OCI-LY7 (cell line): ENCODE data around the gene SELENOK. TPM values are rescaled to one million over a fixed set of nuclear protein-coding genes. Genes with fewer than 3 reads are reported as not detected.

ENCODE experiments used
- BruUV-seq: library from RNA; stranded (reverse); fragments of 400-500 nt; replicated peaks from 2 replicates; lab custom pipeline; 2021; lab: Mats Ljungman, UMichigan
- CTCF ChIA-PET: fragments of 300-600 bp; sonication (Branson Sonifier 250); formaldehyde crosslinking; loops from one replicate; lab custom pipeline; 2022; ENCODE audit warnings: antibody characterized with exemption; ENCODE audit not compliant: unreplicated experiment; lab: Charles Lee
- POLR2A ChIA-PET: fragments of 300-600 bp; sonication (Branson Sonifier 250); formaldehyde crosslinking; loops from one replicate; lab custom pipeline; 2022; ENCODE audit warnings: antibody characterized with exemption; lab: Charles Lee
- DNase-seq: peaks from one replicate; pipeline ENCODE4 v3.0.0-alpha.2; 2015; ENCODE audit warnings: low spot score
- H2AFZ ChIP-seq: fragments of 200-600 bp; sonication (generic), shearing (Covaris generic); 2 replicates; pipeline ENCODE4 v1.6.1; 2014; ENCODE audit warnings: mild to moderate bottlenecking, antibody characterized with exemption, low read length, moderate library complexity
- H3K27ac ChIP-seq: fragments of 200-600 bp; sonication (generic); 2 replicates; pipeline ENCODE4 v1.5.1; 2014; ENCODE audit warnings: mixed run types, low read depth, mild to moderate bottlenecking, moderate library complexity, low read length, inconsistent platforms; ENCODE audit not compliant: poor library complexity, severe bottlenecking
- H3K36me3 ChIP-seq: fragments of 200-600 bp; sonication (generic); 2 replicates; pipeline ENCODE4 v1.6.1; 2014; ENCODE audit warnings: mild to moderate bottlenecking, antibody characterized with exemption, low read length, moderate library complexity, mixed read lengths; ENCODE audit not compliant: insufficient read depth
- H3K4me1 ChIP-seq: fragments of 200-600 bp; sonication (generic); 2 replicates; pipeline ENCODE4 v1.5.1; 2014; ENCODE audit warnings: mild to moderate bottlenecking, low read length; ENCODE audit not compliant: insufficient read depth, poor library complexity, severe bottlenecking
- H3K4me2 ChIP-seq: fragments of 200-600 bp; sonication (generic); 2 replicates; pipeline ENCODE4 v1.6.1; 2014; ENCODE audit warnings: mild to moderate bottlenecking, low read length
- H3K4me3 ChIP-seq: fragments of 200-600 bp; sonication (generic); 2 replicates; pipeline ENCODE4 v1.5.1; 2014; ENCODE audit warnings: mild to moderate bottlenecking, low read depth, low read length; ENCODE audit not compliant: poor library complexity, severe bottlenecking
- H3K79me2 ChIP-seq: fragments of 200-600 bp; sonication (generic); 2 replicates; pipeline ENCODE4 v1.6.1; 2016; ENCODE audit warnings: low read depth, mild to moderate bottlenecking, low read length, moderate library complexity, mixed read lengths; ENCODE audit not compliant: insufficient read depth
- H3K9me2 ChIP-seq: fragments of 200-600 bp; sonication (generic); 2 replicates; pipeline ENCODE4 v1.6.1; 2016; ENCODE audit warnings: mild to moderate bottlenecking, low read length, mixed read lengths; ENCODE audit not compliant: insufficient read depth
- H3K9me3 ChIP-seq: fragments of 200-600 bp; sonication (generic); 2 replicates; pipeline ENCODE4 v1.6.1; 2014; ENCODE audit warnings: mild to moderate bottlenecking, mixed run types, low read length, mixed read lengths
- H4K20me1 ChIP-seq: fragments of 200-600 bp; sonication (generic); 2 replicates; pipeline ENCODE4 v1.6.1; 2014; ENCODE audit warnings: mild to moderate bottlenecking, antibody characterized with exemption, low read length, moderate library complexity, mixed read lengths; ENCODE audit not compliant: insufficient read depth
- CTCF ChIP-seq: fragments of 200-600 bp; sonication (generic); conservative IDR thresholded peaks from 2 replicates; pipeline ENCODE4 v1.5.1; 2014; ENCODE audit warnings: mild to moderate bottlenecking, antibody characterized with exemption, low read length, moderate library complexity, mixed read lengths
- EZH2phosphoT487 ChIP-seq: fragments of 200-600 bp; sonication (generic); IDR thresholded peaks from 2 replicates; pipeline ENCODE4 v1.6.1; 2018; ENCODE audit warnings: low read depth, borderline replicate concordance, mild to moderate bottlenecking, mixed run types, antibody characterized with exemption, low read length, moderate library complexity, mixed read lengths
- intact Hi-C: fragments of 100-400 bp; cut with micrococcal nuclease; formaldehyde crosslinking; loops from one replicate; pipeline ENCODE4 v1.10.0; 2022; ENCODE audit not compliant: unreplicated experiment
- total RNA-seq, 2 experiments: library from RNA; depleted of rRNA in 1 of 2; stranded (reverse); fragments of >200 nt in 1 of 2; shearing (Covaris generic) in 1 of 2; gene quantifications; 2 replicates each; pipeline ENCODE4 v1.2.3, GENCODE V29; 2014 to 2022

SELENOK gene
- total RNA-seq, 2 experiments from 2014 or later, result 36.7 to 48.7 TPM

- BruUV-seq, result no TSS peak
- intact Hi-C loops, result no loop called here
- Histone ChIP-seq H4K20me1 (no peaks in the 10 kb centered on the region), H3K4me3 (no peak overlapping the region), H3K36me3 (no peaks in the 10 kb centered on the region), H3K79me2 (no peaks in the 10 kb centered on the region), H3K4me2 (no peak overlapping the region), H3K27ac (no peak overlapping the region), H3K9me3 (no peaks in the 10 kb centered on the region), H3K9me2 (no peaks in the 10 kb centered on the region), H2AFZ (no peak overlapping the region), H3K4me1 (no peaks in the 10 kb centered on the region)
- ChIA-PET POLR2A (no interaction called here), CTCF (no interaction called here)
- DNase-seq, result no peak
- TF ChIP-seq EZH2phosphoT487 (no peak), CTCF (no peak)
These were observed 49.0 kb upstream of the SELENOK start for GRCh38 chr3:53940623-53941022.

DNA sequence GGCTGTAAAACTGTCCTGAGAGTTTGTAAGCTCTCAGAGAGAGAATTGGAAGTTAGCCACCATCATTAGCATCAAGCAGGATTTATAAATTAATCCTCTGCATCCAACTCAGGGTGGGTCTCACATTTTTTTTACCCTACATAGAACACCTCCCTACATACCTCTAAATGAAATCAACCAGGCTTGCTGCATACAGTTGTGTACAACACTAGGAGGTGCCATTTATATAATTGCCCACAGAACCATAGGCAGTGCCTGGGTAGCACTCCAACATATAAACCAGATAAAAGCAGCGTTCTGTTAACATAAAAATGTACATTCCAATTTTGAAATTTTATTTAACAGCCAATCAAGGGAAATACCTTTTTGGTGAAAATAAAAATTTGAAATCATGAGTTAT lies 48.2 kb upstream of the SELENOK start:
- no peak overlapping the region for H3K27ac ChIP-seq
- no peak overlapping the region for H3K4me2 ChIP-seq
- intact Hi-C loops, result loop anchor here (10.0 kb wide), 2 partner anchors 485 to 565 kb away; no protein-coding TSS in a partner anchor

More for the DNA sequence above, 48.2 kb upstream of the SELENOK start:
- POLR2A ChIA-PET, result no interaction called here
- H3K36me3 ChIP-seq, result no peaks in the 10 kb centered on the region
- no TSS peak for BruUV-seq
- H3K9me3 ChIP-seq, result no peaks in the 10 kb centered on the region
- no peaks in the 10 kb centered on the region for H4K20me1 ChIP-seq
- no peak for TF ChIP-seq EZH2phosphoT487
- TF ChIP-seq CTCF, result 0 out of 2 replicates have a peak, but pooled peaks have one; percentile 22
- H3K4me1 ChIP-seq, result no peaks in the 10 kb centered on the region
- DNase-seq, result no peak
- CTCF ChIA-PET, result no interaction called here
- H3K9me2 ChIP-seq, result no peaks in the 10 kb centered on the region
- no peak overlapping the region for H3K4me3 ChIP-seq
- H3K79me2 ChIP-seq, result no peaks in the 10 kb centered on the region
- no peak overlapping the region for H2AFZ ChIP-seq
